Small intestine (tissue), 7 donors: ENCODE data around the gene LAGE3. TPM values are rescaled to one million over a fixed set of nuclear protein-coding genes. Genes with fewer than 3 reads are reported as not detected.
"Not testable (repeated sequence)": the region's sequence is repeated elsewhere in the genome, so short reads cannot be mapped to it uniquely, and the experiment has no call there.

Experiments
- DNase-seq, 2 donors: peaks; one replicate each; pipeline versions ENCODE4 v3.0.0 to v3.0.0-alpha.2; 2013
- FAIRE-seq: peaks from 2 replicates; lab custom pipeline; 2012; peaks lifted over from hg19 to GRCh38; lab: Jason Lieb, UNC
- H3K27ac ChIP-seq, 3 donors: one replicate each; pipeline ENCODE4 v1.5.1; 2013; ENCODE audit warnings: low read length in 2 of 3, mild to moderate bottlenecking in 2 of 3, control low read depth in 1 of 3, inconsistent platforms in 1 of 3, low read depth in 1 of 3, moderate library complexity in 1 of 3
- H3K27me3 ChIP-seq, 3 donors: one replicate each; pipeline ENCODE4 v1.6.1; 2013; ENCODE audit warnings: low read length in 3 of 3, inconsistent platforms in 1 of 3; ENCODE audit not compliant: control insufficient read depth in 3 of 3, insufficient read depth in 3 of 3
- H3K36me3 ChIP-seq, 3 donors: one replicate each; pipeline ENCODE4 v1.6.1; 2013; ENCODE audit warnings: low read length in 3 of 3, inconsistent platforms in 1 of 3, low read depth in 1 of 3, mild to moderate bottlenecking in 1 of 3, moderate library complexity in 1 of 3; ENCODE audit not compliant: control insufficient read depth in 3 of 3, insufficient read depth in 2 of 3
- H3K4me1 ChIP-seq, 3 donors: one replicate each; pipeline ENCODE4 v1.6.1; 2013; ENCODE audit warnings: low read length in 2 of 3, inconsistent platforms in 1 of 3, low read depth in 1 of 3, mild to moderate bottlenecking in 1 of 3, moderate library complexity in 1 of 3; ENCODE audit not compliant: control insufficient read depth in 3 of 3, insufficient read depth in 2 of 3
- H3K4me3 ChIP-seq, 3 donors: one replicate each; pipeline ENCODE4 v1.5.1; 2013; ENCODE audit warnings: low read length in 3 of 3, control low read depth in 1 of 3, inconsistent platforms in 1 of 3, low read depth in 1 of 3, mild to moderate bottlenecking in 1 of 3, moderate library complexity in 1 of 3
- H3K9me3 ChIP-seq, 2 donors: one replicate each; pipeline ENCODE4 v1.6.1; 2013; ENCODE audit warnings: low read depth in 1 of 2, low read length in 1 of 2; ENCODE audit not compliant: control insufficient read depth in 2 of 2, insufficient read depth in 1 of 2
- WGBS, 3 donors: extraction: QIAGEN DNeasy Blood & Tissue Kit; methylation state at CpG; one replicate each; pipeline ENCODE4 v1.1.7; 2013; 5-methylcytosine and 5-hydroxymethylcytosine counted together
- polyA plus RNA-seq, 4 donors: library from polyadenylated mRNA; stranded (reverse) in 3 of 4; unstranded in 1 of 4; fragments of 200-250 nt in 3 of 4; fragments of 120-200 nt in 1 of 4; gene quantifications; one replicate each; pipeline versions ENCODE4 v1.2.1 to v1.2.3, GENCODE V29; 2013
- donor health status: healthy with polysubstance abuse.
- donor health status: control.
- donor health status: control.
- donor health status: Bipolar disorder and iron deficiency.
- donor health status: healthy.

The LAGE3 gene
- polyA plus RNA-seq, 4 donors = 8.1 to 26.6 (median 21.8) TPM

- Histone ChIP-seq H3K4me1 (no peaks in the 10 kb centered on the region), H3K9me3 (no peaks in the 10 kb centered on the region), H3K27me3 (no peaks in the 10 kb centered on the region), H3K4me3 (no peak overlapping the region), H3K27ac (no peak overlapping the region), H3K36me3 (peaks cover 1 to 60% (median 2%) of the 10 kb centered on the region in 3 donors)
- FAIRE-seq = no peak
- DNase-seq = no peak
- 82 to 89% (median 87%) methylated on average over 13 to 24 of the region's 24 CpGs for WGBS, 3 donors
Measured at GRCh38 chrX:154507673-154508383, 28.7 kb upstream of the LAGE3 start.

- DNase-seq (no peak), FAIRE-seq (no peak)
- H3K9me3 ChIP-seq = no peaks in the 10 kb centered on the region
- no peaks in the 10 kb centered on the region for H3K4me1 ChIP-seq
- no peaks in the 10 kb centered on the region for H3K27me3 ChIP-seq
- WGBS, 3 donors = 90 to 94% (median 93%) methylated on average over 24 to 37 of the region's 37 CpGs
- no peak overlapping the region for H3K27ac ChIP-seq
- peaks cover 1 to 52% (median 2%) of the 10 kb centered on the region in 3 donors for H3K36me3 ChIP-seq
- no peak overlapping the region for H3K4me3 ChIP-seq
Measured at GRCh38 chrX:154506483-154507332, 27.6 kb upstream of the LAGE3 start.

DNA sequence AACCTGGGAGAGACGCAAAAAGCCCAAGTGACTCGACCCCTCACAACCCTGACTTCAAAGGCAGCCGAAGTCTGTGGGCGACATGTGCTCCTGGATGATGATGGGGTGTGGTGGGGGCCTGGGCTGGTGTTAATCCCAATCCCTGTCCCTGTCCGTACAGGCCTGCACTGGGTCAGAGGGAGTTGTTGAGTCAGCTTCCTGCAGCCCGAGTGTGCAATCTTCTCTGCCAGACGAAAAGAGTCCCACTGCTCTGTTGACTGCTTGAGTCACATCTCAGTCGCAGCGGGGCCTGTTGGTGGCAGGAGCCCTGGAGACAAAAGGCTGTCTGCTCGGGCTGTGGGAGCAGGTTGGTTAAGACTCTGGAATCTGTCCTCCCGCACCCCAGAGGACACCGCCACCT lies 26.7 kb upstream of the LAGE3 start:
- no peak for DNase-seq
- Histone ChIP-seq H3K4me1 (no peaks in the 10 kb centered on the region), H3K9me3 (no peaks in the 10 kb centered on the region), H3K27me3 (no peaks in the 10 kb centered on the region), H3K4me3 (no peak overlapping the region), H3K27ac (no peak overlapping the region), H3K36me3 (peaks cover 1 to 46% (median 2%) of the 10 kb centered on the region in 3 donors)
- no peak for FAIRE-seq
- 84 to 88% (median 86%) methylated on average over 11 to 12 of the region's 12 CpGs for WGBS, 3 donors

GRCh38 chrX:154502989-154503388 lies 23.9 kb upstream of the LAGE3 start:
- no peak overlapping the region for H3K4me3 ChIP-seq
- no peaks in the 10 kb centered on the region for H3K4me1 ChIP-seq
- peaks cover 0 to 28% (median 2%) of the 10 kb centered on the region in 3 donors for H3K36me3 ChIP-seq
- H3K27ac ChIP-seq = no peak overlapping the region
- no peaks in the 10 kb centered on the region for H3K27me3 ChIP-seq
- no peaks in the 10 kb centered on the region for H3K9me3 ChIP-seq
- no peak for DNase-seq
- 71 to 83% (median 83%) methylated on average over 3 of the region's 3 CpGs for WGBS, 3 donors
- no peak for FAIRE-seq

DNA sequence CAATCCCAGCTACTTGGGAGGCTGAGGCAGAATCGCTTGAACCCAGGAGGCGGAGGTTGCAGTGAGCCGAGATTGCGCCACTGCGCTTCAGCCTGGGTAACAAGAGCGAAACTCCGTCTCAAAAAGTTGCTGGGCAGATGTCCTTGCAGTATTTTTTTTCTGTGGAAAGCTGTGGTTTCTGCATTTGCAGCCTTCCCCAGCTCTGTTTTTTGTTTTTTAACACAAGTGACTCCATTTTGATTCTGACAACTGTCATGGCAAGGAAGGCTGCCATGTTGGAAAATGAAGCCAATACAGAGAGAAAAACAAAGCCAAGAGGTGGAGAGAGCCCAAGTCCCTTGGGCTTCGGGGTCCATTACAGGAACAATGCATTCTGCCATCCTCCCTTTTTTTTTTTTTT lies 23.0 kb upstream of the LAGE3 start:
- no peak for FAIRE-seq
- Histone ChIP-seq H3K4me1 (no peaks in the 10 kb centered on the region), H3K4me3 (no peak overlapping the region), H3K27me3 (no peaks in the 10 kb centered on the region), H3K36me3 (peaks cover 0 to 19% (median 0%) of the 10 kb centered on the region in 3 donors), H3K27ac (no peak overlapping the region), H3K9me3 (no peaks in the 10 kb centered on the region)
- no peak for DNase-seq
- WGBS, 3 donors = 81 to 87% (median 83%) methylated on average over 8 of the region's 8 CpGs

- peaks cover 0 to 13% (median 0%) of the 10 kb centered on the region in 3 donors for H3K36me3 ChIP-seq
- H3K4me3 ChIP-seq, H3K4me1 ChIP-seq, FAIRE-seq, H3K9me3 ChIP-seq, H3K27ac ChIP-seq, DNase-seq, H3K27me3 ChIP-seq: not testable (repeated sequence)
- WGBS, 3 donors = 71 to 91% (median 76%) methylated on average over 7 of the region's 7 CpGs
Measured at GRCh38 chrX:154501423-154501822, 22.3 kb upstream of the LAGE3 start.

DNA sequence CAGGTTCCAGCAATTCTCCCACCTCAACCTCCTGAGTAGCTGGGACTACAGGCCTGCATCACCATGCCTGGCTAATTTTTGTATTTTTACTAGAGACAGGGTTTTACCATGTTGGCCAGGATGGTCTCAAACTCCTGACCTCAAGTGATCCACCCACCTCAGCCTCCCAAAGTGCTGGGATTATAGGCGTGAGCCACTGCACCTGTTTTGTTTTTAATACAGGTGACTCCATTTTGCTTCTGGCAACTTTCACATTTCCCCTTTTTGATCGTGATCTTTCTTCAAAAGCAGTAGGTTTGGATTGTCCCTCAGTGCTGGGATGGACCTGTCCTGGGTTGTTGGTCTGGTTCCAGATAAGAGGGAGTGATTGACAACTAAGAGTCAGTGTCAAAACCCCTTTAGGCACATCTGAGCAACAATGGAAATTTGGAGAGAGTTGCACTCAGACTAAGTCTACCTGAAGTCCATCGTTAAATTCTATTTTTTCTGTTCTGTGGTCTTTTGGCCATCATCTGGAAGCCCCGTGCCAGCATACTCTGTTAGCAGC lies 17.6 kb upstream of the LAGE3 start:
- H3K4me1 ChIP-seq, DNase-seq, H3K4me3 ChIP-seq, FAIRE-seq, H3K9me3 ChIP-seq, H3K27me3 ChIP-seq, H3K36me3 ChIP-seq, H3K27ac ChIP-seq: not testable (repeated sequence)
- 66 to 91% (median 78%) methylated on average over 4 of the region's 4 CpGs for WGBS, 3 donors

DNA sequence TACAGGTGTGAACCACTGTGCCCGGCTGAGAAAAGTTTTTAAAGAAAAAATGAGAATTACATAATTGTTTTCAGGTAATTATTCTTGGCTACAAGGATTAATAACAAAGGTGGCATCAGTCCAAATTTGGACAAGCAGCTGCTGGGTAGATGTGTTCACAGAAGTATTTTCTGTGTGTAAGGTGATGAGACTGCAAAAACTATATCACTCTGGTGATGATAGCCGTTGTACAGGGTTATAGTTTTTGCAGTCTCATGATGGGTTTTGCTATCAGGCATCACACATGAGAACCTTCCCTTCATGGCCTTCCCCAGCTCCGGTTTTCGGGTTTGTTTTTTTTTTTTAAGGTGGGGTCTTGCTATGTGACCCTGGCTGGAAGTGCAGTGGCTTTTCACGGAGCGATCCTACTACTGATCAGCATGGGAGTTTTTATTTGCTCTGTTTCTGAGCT lies 16.4 kb upstream of the LAGE3 start:
- H3K36me3 ChIP-seq = no peaks in the 10 kb centered on the region
- 73 to 83% (median 79%) methylated on average over 6 of the region's 6 CpGs for WGBS, 3 donors
- no peak overlapping the region for H3K4me3 ChIP-seq
- no peaks in the 10 kb centered on the region for H3K9me3 ChIP-seq
- no peaks in the 10 kb centered on the region for H3K27me3 ChIP-seq
- H3K4me1 ChIP-seq = no peaks in the 10 kb centered on the region
- FAIRE-seq (no peak), DNase-seq (no peak)
- no peak overlapping the region for H3K27ac ChIP-seq
